SK-N-SH (cell line): ENCODE measurements around the gene FRMD3. TPM values are rescaled to one million over a fixed set of nuclear protein-coding genes. Genes with fewer than 3 reads are reported as not detected.

Source experiments
- CTCF ChIA-PET: fragments of 300-600, 350-600 bp; formaldehyde crosslinking; extraction: SDS; loops from one replicate; lab custom pipeline; 2021; lab: Yijun Ruan, JAX
- POLR2A ChIA-PET: fragments of 350-600 bp; sonication (Branson Sonifier 250); formaldehyde crosslinking; extraction: SDS; loops from one replicate; lab custom pipeline; 2020; ENCODE audit warnings: antibody characterized with exemption, inconsistent platforms; lab: Yijun Ruan, JAX
- DNase-seq: peaks from one replicate; pipeline ENCODE4 v3.0.0; 2012
- H2AFZ ChIP-seq: fragments of 200-600 bp; sonication (generic); 2 replicates; pipeline ENCODE4 v1.8.1; 2016; ENCODE audit warnings: antibody characterized with exemption, mild to moderate bottlenecking, low read depth
- H3F3A ChIP-seq: fragments of 200-600 bp; sonication (generic); replicated peaks from 2 replicates; pipeline ENCODE3; 2016; ENCODE audit warnings: antibody characterized with exemption, mild to moderate bottlenecking; ENCODE audit not compliant: insufficient read depth
- H3K27ac ChIP-seq, 2 experiments: fragments of 200-500 bp in 1 of 2; fragments of 200-600 bp in 1 of 2; sonication (Bioruptor generic) in 1 of 2; sonication (generic), shearing (Covaris generic) in 1 of 2; 2 replicates each; pipeline versions ENCODE4 v1.5.1 to v1.6.1; 2014 to 2016; ENCODE audit warnings: low read depth in 2 of 2, inconsistent platforms in 1 of 2, low read length in 1 of 2, mild to moderate bottlenecking in 1 of 2, mixed read lengths in 1 of 2
- H3K27me3 ChIP-seq: fragments of 200-600 bp; sonication (generic), shearing (Covaris generic); 2 replicates; pipeline ENCODE4 v1.6.1; 2016; ENCODE audit warnings: mixed run types; ENCODE audit not compliant: insufficient read depth
- H3K36me3 ChIP-seq, 2 experiments: fragments of 200-500 bp in 1 of 2; fragments of 200-600 bp in 1 of 2; sonication (Bioruptor generic) in 1 of 2; sonication (generic) in 1 of 2; replicated peaks in 1 of 2; 2 replicates each; pipeline versions ENCODE3 to v1.5.1; 2014 to 2016; ENCODE audit warnings: low read length in 1 of 2, mild to moderate bottlenecking in 1 of 2; ENCODE audit not compliant: insufficient read depth in 2 of 2, control insufficient read depth in 1 of 2
- H3K4me1 ChIP-seq, 2 experiments: fragments of 200-500 bp in 1 of 2; fragments of 200-600 bp in 1 of 2; sonication (Bioruptor generic) in 1 of 2; sonication (generic), shearing (Covaris generic) in 1 of 2; 2 replicates each; pipeline versions ENCODE4 v1.5.1 to v1.6.1; 2014 to 2016; ENCODE audit warnings: low read depth in 1 of 2, low read length in 1 of 2, mixed run types in 1 of 2; ENCODE audit not compliant: insufficient read depth in 2 of 2, control insufficient read depth in 1 of 2
- H3K4me2 ChIP-seq: fragments of 200-600 bp; sonication (generic), shearing (Covaris generic); 2 replicates; pipeline ENCODE4 v1.6.1; 2017; ENCODE audit warnings: mixed run types
- H3K4me3 ChIP-seq, 2 experiments: fragments of 200-500 bp in 1 of 2; fragments of 200-600 bp in 1 of 2; sonication (Bioruptor generic) in 1 of 2; sonication (generic), shearing (Covaris generic) in 1 of 2; 2 replicates each; pipeline versions ENCODE4 v1.5.1 to v1.8.1; 2014 to 2016; ENCODE audit warnings: low read depth in 2 of 2, inconsistent platforms in 1 of 2, low read length in 1 of 2, mild to moderate bottlenecking in 1 of 2, mixed read lengths in 1 of 2, moderate library complexity in 1 of 2
- H3K79me2 ChIP-seq: fragments of 200-600 bp; sonication (generic); 2 replicates; pipeline ENCODE4 v1.8.1; 2017; ENCODE audit warnings: mild to moderate bottlenecking; ENCODE audit not compliant: insufficient read depth
- H3K9ac ChIP-seq: fragments of 200-600 bp; sonication (generic); 2 replicates; pipeline ENCODE4 v1.6.1; 2017; ENCODE audit warnings: mixed run types
- H3K9me2 ChIP-seq: fragments of 200-600 bp; sonication (generic); 2 replicates; pipeline ENCODE4 v1.6.1; 2017; ENCODE audit warnings: mixed run types
- H3K9me3 ChIP-seq: fragments of 200-600 bp; sonication (generic); 2 replicates; pipeline ENCODE4 v1.6.1; 2017; ENCODE audit warnings: mixed run types, mild to moderate bottlenecking, moderate library complexity
- H4K20me1 ChIP-seq: fragments of 200-600 bp; sonication (generic); 2 replicates; pipeline ENCODE4 v1.6.1; 2017; ENCODE audit warnings: mild to moderate bottlenecking, mixed run types; ENCODE audit not compliant: insufficient read depth
- CHD2 ChIP-seq: fragments of 150-350 bp; IDR thresholded peaks from 2 replicates; pipeline ENCODE4 v1.6.1; 2018; ENCODE audit warnings: low read length; ENCODE audit not compliant: partially characterized antibody
- CTCF ChIP-seq: fragments of 200-600 bp; sonication (generic); IDR thresholded peaks from 2 replicates; pipeline ENCODE4 v1.6.1; 2017; ENCODE audit warnings: antibody characterized with exemption, mild to moderate bottlenecking, moderate library complexity
- FOXJ3 ChIP-seq: sonication (generic); formaldehyde crosslinking; IDR thresholded peaks from 2 replicates; pipeline ENCODE4 v1.5.1; 2020; ENCODE audit warnings: mild to moderate bottlenecking, missing genetic modification reagents
- FOXM1 ChIP-seq: IDR thresholded peaks from 2 replicates; pipeline ENCODE4 v1.4.0; 2012; ENCODE audit warnings: low read depth, mild to moderate bottlenecking
- IRF3 ChIP-seq: fragments of 150-350 bp; IDR thresholded peaks from 2 replicates; pipeline ENCODE4 v1.6.1; 2016; ENCODE audit warnings: mild to moderate bottlenecking, low read depth, low read length
- NFIC ChIP-seq: IDR thresholded peaks from 2 replicates; pipeline ENCODE4 v1.4.0; 2012; ENCODE audit warnings: borderline replicate concordance
- NRF1 ChIP-seq: IDR thresholded peaks from 2 replicates; pipeline ENCODE4 v1.6.1; 2012; ENCODE audit warnings: low read depth, mild to moderate bottlenecking, low read length
- RAD21 ChIP-seq: IDR thresholded peaks from 2 replicates; pipeline ENCODE4 v1.6.1; 2012; ENCODE audit warnings: mild to moderate bottlenecking, low read length
- RCOR1 ChIP-seq: fragments of 150-350 bp; IDR thresholded peaks from 2 replicates; pipeline ENCODE4 v1.6.1; 2017; ENCODE audit warnings: antibody characterized with exemption, low read length
- RFX5 ChIP-seq: IDR thresholded peaks from 2 replicates; pipeline ENCODE4 v1.6.1; 2012; ENCODE audit warnings: mild to moderate bottlenecking, improper control_type of control experiment, low read length
- TAF1 ChIP-seq: IDR thresholded peaks from 2 replicates; pipeline ENCODE4 v1.6.1; 2012; ENCODE audit warnings: low read depth, mild to moderate bottlenecking, low read length, moderate library complexity, borderline replicate concordance
- TEAD4 ChIP-seq: IDR thresholded peaks from 2 replicates; pipeline ENCODE4 v1.4.0; 2012; ENCODE audit warnings: mild to moderate bottlenecking, borderline replicate concordance; ENCODE audit not compliant: insufficient read depth
- ZBTB33 ChIP-seq: IDR thresholded peaks from 2 replicates; pipeline ENCODE4 v1.4.0; 2012; ENCODE audit warnings: low read depth, borderline replicate concordance
- WGBS: methylation state at CpG from one replicate; pipeline ENCODE4 v1.1.6; 2017; ENCODE audit warnings: low lambda C conversion rate; 5-methylcytosine and 5-hydroxymethylcytosine counted together
- polyA plus RNA-seq, 3 experiments: library from polyadenylated mRNA; depleted of rRNA; stranded (reverse); fragments of >200 nt; gene quantifications; 2 replicates each; pipeline ENCODE4 v1.2.3, GENCODE V29; 2012

Gene FRMD3
- polyA plus RNA-seq, 1 of the 3 experiments (the other 2 are of a cell fraction): 0.89 TPM

- Histone ChIP-seq H3K9ac (no peak overlapping the region), H3K4me3 (no peak overlapping the region), H3K27ac (no peak overlapping the region), H3K79me2 (peaks cover 77% of the 10 kb centered on the region), H3K36me3 (peaks cover 0 to 7% of the 10 kb centered on the region in 2 experiments), H3K27me3 (no peaks in the 10 kb centered on the region), H3K4me2 (no peak overlapping the region), H4K20me1 (no peaks in the 10 kb centered on the region)
- no peak for DNase-seq
- CTCF ChIA-PET: interaction anchor here (1.4 kb wide), 1 partner anchor 150 kb away, joined by 5 read pairs; no protein-coding TSS in a partner anchor
- TF ChIP-seq CHD2: no peak
- no peak for TF ChIP-seq IRF3
- TF ChIP-seq TEAD4: no peak
- TF ChIP-seq NRF1: no peak
- TF ChIP-seq NFIC: no peak
- TF ChIP-seq RCOR1: no peak
- TF ChIP-seq TAF1: no peak
- no peak for TF ChIP-seq CTCF
- no peak for TF ChIP-seq ZBTB33
- no peak for TF ChIP-seq RAD21
- no peak for TF ChIP-seq FOXM1
- TF ChIP-seq, all 33 proteins: peak for 0
- Histone ChIP-seq H3F3A (no peaks in the 10 kb centered on the region), H3K9me2 (no peaks in the 10 kb centered on the region), H2AFZ (no peak overlapping the region), H3K4me1 (peaks cover 0 to 2% of the 10 kb centered on the region in 2 experiments; a peak in 1 of 4 replicates), H3K9me3 (no peaks in the 10 kb centered on the region)
- 74% methylated on average over 6 of the region's 6 CpGs for WGBS
- POLR2A ChIA-PET: no interaction called here
These were observed 53.2 kb downstream of the FRMD3 start for GRCh38 chr9:83484990-83485389.

- no peaks in the 10 kb centered on the region for H3K9me2 ChIP-seq
- peaks cover 0 to 2% of the 10 kb centered on the region in 2 experiments; a peak in 1 of 4 replicates for H3K4me1 ChIP-seq
- no peaks in the 10 kb centered on the region for H3K9me3 ChIP-seq
These were observed 55.0 kb downstream of the FRMD3 start for GRCh38 chr9:83483223-83483622.

More at GRCh38 chr9:83483223-83483622, 55.0 kb downstream of the FRMD3 start:
- no peak overlapping the region for H2AFZ ChIP-seq
- no peak overlapping the region for H3K4me2 ChIP-seq
- POLR2A ChIA-PET: no interaction called here
- H3K4me3 ChIP-seq: no peak overlapping the region
- no peaks in the 10 kb centered on the region for H3F3A ChIP-seq
- CTCF ChIA-PET: interaction anchor here (1.0 kb wide), 1 partner anchor 11 kb away, joined by 4 read pairs; no protein-coding TSS in a partner anchor
- H4K20me1 ChIP-seq: no peaks in the 10 kb centered on the region
- TF ChIP-seq RFX5: no peak
- no peak for TF ChIP-seq CHD2
- no peak for TF ChIP-seq IRF3
- no peak for TF ChIP-seq RCOR1
- no peak for TF ChIP-seq FOXJ3 (CRISPR knock-in tag)
- TF ChIP-seq, all 33 proteins: peak for 0
- Histone ChIP-seq H3K27ac (no peak overlapping the region), H3K36me3 (peaks cover 0 to 9% of the 10 kb centered on the region in 2 experiments), H3K79me2 (peaks cover 66% of the 10 kb centered on the region), H3K9ac (no peak overlapping the region), H3K27me3 (no peaks in the 10 kb centered on the region)
- no peak for DNase-seq
- 56% methylated on average over 2 of the region's 2 CpGs for WGBS
